ENCODE data around the gene NBPF1. TPM values are rescaled to one million over a fixed set of nuclear protein-coding genes. Genes with fewer than 3 reads are reported as not detected.
A peak's percentile ranks its signal among the peaks of the same experiment; 100 is the strongest.
"Not testable (repeated sequence)": the region's sequence is repeated elsewhere in the genome, so short reads cannot be mapped to it uniquely, and the experiment has no call there.

Gene NBPF1
- total RNA-seq, 1 donor from 2014 or later = 58.9 TPM

GRCh38 chr1:16621300-16621658 lies 7.9 kb upstream of the NBPF1 start:
- peak; percentile 73 for TF ChIP-seq CTCF (IDR thresholded peaks at IDR 0.05)
- Mint-ChIP-seq H3K36me3 (ENCODE audit: low read depth) (peaks cover 7% of the 10 kb centered on the region), H3K9me3 (ENCODE audit: low read depth) (no peaks in the 10 kb centered on the region), H3K4me1 (ENCODE audit: low read depth) (no peaks in the 10 kb centered on the region), H3K27me3 (ENCODE audit: low read depth) (no peaks in the 10 kb centered on the region), H3K27ac (ENCODE audit: unreplicated experiment) (no peak overlapping the region), H3K4me3 (ENCODE audit: unreplicated experiment) (no peak overlapping the region)
- DNase-seq (ENCODE audit: low spot score) = no peak

DNA sequence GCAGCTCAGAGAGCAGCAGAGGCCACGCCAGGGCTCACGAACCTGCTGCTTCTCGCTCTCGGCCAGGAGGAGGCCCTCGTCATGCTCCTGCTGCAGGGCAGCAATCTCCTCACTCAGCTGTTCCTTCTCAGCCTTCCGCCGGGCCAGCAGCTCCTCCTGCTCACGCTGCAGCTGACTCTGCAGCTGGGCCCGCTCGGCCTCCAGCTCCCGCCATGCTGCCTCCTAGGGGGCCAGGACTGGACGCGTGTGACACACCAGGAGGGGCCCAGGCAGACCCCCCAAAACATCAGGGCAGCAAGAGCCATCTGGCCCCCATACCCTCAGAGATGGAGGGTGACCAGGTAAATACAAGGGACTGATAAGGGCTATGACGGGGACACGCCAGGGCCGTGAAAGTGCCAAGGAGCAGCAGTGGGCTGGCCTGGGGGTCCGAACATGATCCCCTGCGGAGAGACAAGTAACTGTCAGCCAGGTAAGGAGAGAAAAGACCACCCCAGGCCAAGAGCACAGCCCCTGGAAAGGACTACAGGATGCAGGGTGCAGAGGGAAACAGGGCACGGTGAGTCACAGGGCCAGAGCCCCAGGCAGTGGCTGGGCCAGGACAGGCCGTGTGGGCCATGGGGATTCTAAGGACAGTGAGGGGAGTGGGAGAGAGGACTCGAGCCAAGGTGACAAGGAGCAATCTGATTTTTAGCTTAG lies 6.6 kb upstream of the NBPF1 start:
- H3K27ac Mint-ChIP-seq (ENCODE audit: unreplicated experiment); H3K4me3 Mint-ChIP-seq (ENCODE audit: unreplicated experiment); H3K27me3 Mint-ChIP-seq (ENCODE audit: low read depth); H3K4me1 Mint-ChIP-seq (ENCODE audit: low read depth); H3K36me3 Mint-ChIP-seq (ENCODE audit: low read depth); H3K9me3 Mint-ChIP-seq (ENCODE audit: low read depth): not testable (repeated sequence)
- DNase-seq (ENCODE audit: low spot score) = peak; percentile 98

DNA sequence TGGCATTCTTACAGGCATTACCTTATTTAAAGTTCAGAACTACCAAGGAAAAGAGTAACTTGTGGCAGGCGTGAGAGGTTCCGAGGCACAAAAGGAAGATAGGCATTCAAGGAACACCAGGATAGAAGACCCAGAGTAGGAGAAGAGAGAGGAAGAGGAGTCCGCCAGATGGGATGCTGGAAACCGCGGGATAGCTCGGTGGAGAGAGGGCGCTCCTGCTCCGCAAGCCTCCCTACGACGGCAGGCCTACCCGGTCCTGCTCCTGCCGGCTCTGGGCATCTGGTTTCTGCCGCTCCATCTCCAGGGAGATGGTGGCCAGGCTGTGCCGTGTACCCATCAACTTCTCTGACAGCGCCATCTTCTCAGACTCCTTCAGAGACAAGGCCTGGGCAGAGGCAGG lies 5.4 kb upstream of the NBPF1 start:
- no peak for TF ChIP-seq CTCF (IDR thresholded peaks at IDR 0.05)
- H3K36me3 Mint-ChIP-seq (ENCODE audit: low read depth) = no peaks in the 10 kb centered on the region
- no peaks in the 10 kb centered on the region for H3K9me3 Mint-ChIP-seq (ENCODE audit: low read depth)
- no peak overlapping the region for H3K27ac Mint-ChIP-seq (ENCODE audit: unreplicated experiment)
- no peaks in the 10 kb centered on the region for H3K27me3 Mint-ChIP-seq (ENCODE audit: low read depth)
- no peak overlapping the region for H3K4me3 Mint-ChIP-seq (ENCODE audit: unreplicated experiment)
- peak; percentile 98 for DNase-seq (ENCODE audit: low spot score)
- no peaks in the 10 kb centered on the region for H3K4me1 Mint-ChIP-seq (ENCODE audit: low read depth)

GRCh38 chr1:16617778-16618580 lies 4.6 kb upstream of the NBPF1 start:
- no peak for TF ChIP-seq CTCF (IDR thresholded peaks at IDR 0.05)
- Mint-ChIP-seq H3K27me3 (ENCODE audit: low read depth) (no peaks in the 10 kb centered on the region), H3K27ac (ENCODE audit: unreplicated experiment) (no peak overlapping the region), H3K4me3 (ENCODE audit: unreplicated experiment) (no peak overlapping the region), H3K4me1 (ENCODE audit: low read depth) (no peaks in the 10 kb centered on the region), H3K36me3 (ENCODE audit: low read depth) (no peaks in the 10 kb centered on the region), H3K9me3 (ENCODE audit: low read depth) (no peaks in the 10 kb centered on the region)
- no peak for DNase-seq (ENCODE audit: low spot score)

DNA sequence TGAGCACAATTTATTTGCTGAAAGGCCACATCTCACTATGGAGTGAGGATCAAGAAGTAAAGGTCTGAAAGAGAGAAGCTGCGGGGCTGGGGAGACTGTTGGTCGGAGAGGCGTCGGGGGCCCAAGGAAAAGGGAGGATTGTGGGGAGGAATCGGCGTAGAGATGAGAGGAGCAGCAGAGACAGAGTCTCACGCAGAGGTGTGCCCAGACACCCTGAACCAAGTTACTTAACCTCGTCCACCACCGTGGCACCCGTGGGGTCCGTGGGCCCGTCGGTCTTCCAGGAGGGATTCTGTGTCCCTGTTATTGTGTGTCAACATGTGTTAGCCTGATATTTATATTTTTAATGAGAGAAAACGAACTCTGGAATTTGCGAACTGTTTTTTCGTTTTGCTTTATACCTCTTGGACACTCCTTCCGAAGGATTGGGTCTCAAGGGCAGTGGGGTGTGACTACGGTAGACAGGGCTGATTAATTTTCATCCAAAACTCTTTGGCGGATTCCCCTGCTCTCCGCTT lies 3.8 kb upstream of the NBPF1 start:
- TF ChIP-seq CTCF (IDR thresholded peaks at IDR 0.05) = no peak
- Mint-ChIP-seq H3K36me3 (ENCODE audit: low read depth) (no peaks in the 10 kb centered on the region), H3K27me3 (ENCODE audit: low read depth) (no peaks in the 10 kb centered on the region), H3K4me3 (ENCODE audit: unreplicated experiment) (no peak overlapping the region), H3K4me1 (ENCODE audit: low read depth) (no peaks in the 10 kb centered on the region), H3K27ac (ENCODE audit: unreplicated experiment) (no peak overlapping the region), H3K9me3 (ENCODE audit: low read depth) (no peaks in the 10 kb centered on the region)
- DNase-seq (ENCODE audit: low spot score) = peak; percentile 96
